ENCODE data around the gene PTF1A. TPM values are rescaled to one million over a fixed set of nuclear protein-coding genes. Genes with fewer than 3 reads are reported as not detected.

Gene PTF1A
- total RNA-seq, 1 experiment from 2014 or later, result not detected

DNA sequence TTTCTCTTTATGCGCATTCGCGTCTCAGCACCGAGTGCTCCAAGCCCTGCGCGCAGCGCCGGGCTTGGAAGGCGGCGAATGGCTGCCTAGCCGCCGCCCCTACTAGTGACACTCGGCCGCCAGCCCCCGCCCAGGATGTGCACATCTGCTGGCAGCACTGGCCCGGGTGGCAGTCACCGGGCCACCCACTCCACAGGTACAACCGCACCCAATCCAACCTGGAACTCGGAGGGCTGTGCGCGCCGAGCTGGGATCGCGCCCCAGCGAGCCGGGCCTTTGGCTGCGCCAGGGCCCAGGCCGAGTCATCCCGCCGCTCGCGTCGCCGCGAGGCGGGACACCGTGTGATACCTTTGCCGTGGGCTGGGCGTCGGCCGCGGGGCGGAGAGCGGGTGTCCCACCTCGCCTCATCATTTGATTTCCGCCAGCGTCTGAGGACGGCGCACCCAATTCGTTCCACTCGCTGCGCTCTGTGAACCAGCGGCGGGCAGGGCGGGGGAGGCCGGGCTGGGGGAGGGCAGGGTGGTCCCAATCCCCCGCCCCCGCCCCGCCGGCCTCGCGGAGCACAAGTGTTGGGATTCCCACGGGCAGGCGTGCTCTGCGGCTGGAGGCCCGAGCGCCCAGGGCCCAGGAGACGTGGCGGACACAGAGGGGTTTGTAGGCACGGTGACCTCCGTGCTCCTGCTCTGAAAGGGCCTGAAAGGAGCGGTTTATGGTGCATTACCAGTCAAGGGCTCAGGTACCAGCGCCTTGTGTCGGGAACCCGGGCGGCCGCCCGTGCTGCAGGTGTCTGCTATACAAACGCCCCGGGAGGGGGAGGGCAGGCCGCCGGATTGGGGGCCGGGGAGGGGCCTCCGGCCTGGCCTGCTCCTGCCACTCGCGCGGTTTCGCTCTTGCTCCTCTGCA lies 17.8 kb upstream of the PTF1A start:
- Histone ChIP-seq H3K9me3 (ENCODE audit: low read length) (no peaks in the 10 kb centered on the region), H3K27ac (ENCODE audit: low read length) (no peak overlapping the region), H2AFZ (ENCODE audit: low read length) (no peak overlapping the region), H4K20me1 (ENCODE audit: insufficient read depth, low read depth, low read length) (no peaks in the 10 kb centered on the region), H3K9ac (ENCODE audit: low read length) (no peak overlapping the region), H3K4me3 (ENCODE audit: low read length) (no peak overlapping the region), H3K4me2 (ENCODE audit: low read depth, low read length, poor library complexity, severe bottlenecking) (no peak overlapping the region), H3K27me3 (ENCODE audit: low read length) (no peaks in the 10 kb centered on the region), H3K79me2 (ENCODE audit: low read length) (no peaks in the 10 kb centered on the region), H3K4me1 (ENCODE audit: low read length) (no peaks in the 10 kb centered on the region), H3K36me3 (ENCODE audit: insufficient read depth, low read length) (no peaks in the 10 kb centered on the region), H3K9me2 (replicated peaks; ENCODE audit: insufficient read depth, low read length) (no peaks in the 10 kb centered on the region)
- DNase-seq, result no peak

GRCh38 chr10:23174977-23175512 lies 17.1 kb upstream of the PTF1A start:
- H3K36me3 ChIP-seq (ENCODE audit: insufficient read depth, low read length), result no peaks in the 10 kb centered on the region

DNA sequence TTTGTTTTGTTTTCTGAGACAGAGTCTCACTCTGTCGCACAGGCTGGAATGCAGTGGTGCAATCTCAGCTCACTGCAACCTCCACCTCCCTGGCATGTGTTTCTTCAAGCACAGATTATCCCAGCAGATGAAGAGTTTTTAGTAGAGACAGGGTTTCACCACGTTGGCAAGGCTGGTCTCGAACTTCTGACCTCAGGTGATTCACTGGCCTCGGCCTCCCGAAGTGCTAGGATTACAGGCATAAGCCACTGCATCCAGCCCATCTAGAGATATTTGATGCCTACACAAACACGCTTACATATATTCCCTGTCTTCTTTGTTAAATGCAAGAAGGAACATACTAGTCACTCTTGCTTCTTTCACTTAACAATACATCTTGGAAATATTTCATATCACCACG lies 5.9 kb upstream of the PTF1A start:
- Histone ChIP-seq H4K20me1 (ENCODE audit: insufficient read depth, low read depth, low read length) (no peaks in the 10 kb centered on the region), H3K4me3 (ENCODE audit: low read length) (no peak overlapping the region), H3K4me2 (ENCODE audit: low read depth, low read length, poor library complexity, severe bottlenecking) (no peak overlapping the region), H2AFZ (ENCODE audit: low read length) (no peak overlapping the region), H3K9me3 (ENCODE audit: low read length) (no peaks in the 10 kb centered on the region), H3K4me1 (ENCODE audit: low read length) (no peaks in the 10 kb centered on the region), H3K79me2 (ENCODE audit: low read length) (no peaks in the 10 kb centered on the region), H3K27me3 (ENCODE audit: low read length) (no peaks in the 10 kb centered on the region), H3K27ac (ENCODE audit: low read length) (no peak overlapping the region), H3K9ac (ENCODE audit: low read length) (no peak overlapping the region), H3K9me2 (replicated peaks; ENCODE audit: insufficient read depth, low read length) (no peaks in the 10 kb centered on the region), H3K36me3 (ENCODE audit: insufficient read depth, low read length) (no peaks in the 10 kb centered on the region)
- no peak for DNase-seq

More at GRCh38 chr10:23174977-23175512, 17.1 kb upstream of the PTF1A start:
- no peaks in the 10 kb centered on the region for H3K27me3 ChIP-seq (ENCODE audit: low read length)
- H2AFZ ChIP-seq (ENCODE audit: low read length), result no peak overlapping the region
- no peak overlapping the region for H3K4me3 ChIP-seq (ENCODE audit: low read length)
- H3K79me2 ChIP-seq (ENCODE audit: low read length), result no peaks in the 10 kb centered on the region
- H3K4me1 ChIP-seq (ENCODE audit: low read length), result no peaks in the 10 kb centered on the region
- H3K9me3 ChIP-seq (ENCODE audit: low read length), result no peaks in the 10 kb centered on the region
- H3K27ac ChIP-seq (ENCODE audit: low read length), result no peak overlapping the region
- no peak for DNase-seq
- H4K20me1 ChIP-seq (ENCODE audit: insufficient read depth, low read depth, low read length), result no peaks in the 10 kb centered on the region
- no peaks in the 10 kb centered on the region for H3K9me2 ChIP-seq (replicated peaks; ENCODE audit: insufficient read depth, low read length)
- H3K4me2 ChIP-seq (ENCODE audit: low read depth, low read length, poor library complexity, severe bottlenecking), result no peak overlapping the region
- no peak overlapping the region for H3K9ac ChIP-seq (ENCODE audit: low read length)

DNA sequence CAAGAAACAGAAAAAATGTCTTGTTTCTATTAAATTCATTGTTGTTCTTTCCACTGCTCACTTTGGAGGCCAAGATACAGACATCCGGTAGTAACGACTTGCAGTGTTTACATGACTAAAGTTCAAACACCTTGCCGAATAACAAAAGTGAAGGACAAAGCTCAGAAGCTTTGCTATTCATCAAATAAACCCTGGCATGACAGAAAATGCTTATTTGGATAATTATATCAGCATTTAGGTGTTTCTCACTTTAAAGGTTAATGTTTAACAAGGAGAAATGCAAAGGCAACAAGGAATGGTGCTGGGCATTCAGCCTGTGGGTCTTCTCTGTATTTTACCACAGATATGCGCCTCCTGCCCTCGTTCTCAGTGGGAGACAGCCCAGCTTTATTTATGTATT lies 5.4 kb upstream of the PTF1A start:
- H3K9me2 ChIP-seq (replicated peaks; ENCODE audit: insufficient read depth, low read length), result no peaks in the 10 kb centered on the region
- H3K4me1 ChIP-seq (ENCODE audit: low read length), result no peaks in the 10 kb centered on the region
- no peak for DNase-seq
- H3K79me2 ChIP-seq (ENCODE audit: low read length), result no peaks in the 10 kb centered on the region
- no peak overlapping the region for H2AFZ ChIP-seq (ENCODE audit: low read length)
- H3K27ac ChIP-seq (ENCODE audit: low read length), result no peak overlapping the region
- no peaks in the 10 kb centered on the region for H4K20me1 ChIP-seq (ENCODE audit: insufficient read depth, low read depth, low read length)
- H3K36me3 ChIP-seq (ENCODE audit: insufficient read depth, low read length), result no peaks in the 10 kb centered on the region
- no peaks in the 10 kb centered on the region for H3K9me3 ChIP-seq (ENCODE audit: low read length)
- no peak overlapping the region for H3K9ac ChIP-seq (ENCODE audit: low read length)
- no peak overlapping the region for H3K4me2 ChIP-seq (ENCODE audit: low read depth, low read length, poor library complexity, severe bottlenecking)
- H3K27me3 ChIP-seq (ENCODE audit: low read length), result no peaks in the 10 kb centered on the region
- H3K4me3 ChIP-seq (ENCODE audit: low read length), result no peak overlapping the region

GRCh38 chr10:23187155-23187554 lies 5.0 kb upstream of the PTF1A start:
- H3K4me2 ChIP-seq (ENCODE audit: low read depth, low read length, poor library complexity, severe bottlenecking), result no peak overlapping the region
- no peaks in the 10 kb centered on the region for H3K9me2 ChIP-seq (replicated peaks; ENCODE audit: insufficient read depth, low read length)
- no peaks in the 10 kb centered on the region for H3K79me2 ChIP-seq (ENCODE audit: low read length)
- H3K27me3 ChIP-seq (ENCODE audit: low read length), result no peaks in the 10 kb centered on the region
- H4K20me1 ChIP-seq (ENCODE audit: insufficient read depth, low read depth, low read length), result no peaks in the 10 kb centered on the region
- H3K27ac ChIP-seq (ENCODE audit: low read length), result no peak overlapping the region
- H3K4me3 ChIP-seq (ENCODE audit: low read length), result no peak overlapping the region
- no peak for DNase-seq
- H3K4me1 ChIP-seq (ENCODE audit: low read length), result no peaks in the 10 kb centered on the region
- no peak overlapping the region for H3K9ac ChIP-seq (ENCODE audit: low read length)
- H3K9me3 ChIP-seq (ENCODE audit: low read length), result no peaks in the 10 kb centered on the region
- H3K36me3 ChIP-seq (ENCODE audit: insufficient read depth, low read length), result no peaks in the 10 kb centered on the region
- no peak overlapping the region for H2AFZ ChIP-seq (ENCODE audit: low read length)

DNA sequence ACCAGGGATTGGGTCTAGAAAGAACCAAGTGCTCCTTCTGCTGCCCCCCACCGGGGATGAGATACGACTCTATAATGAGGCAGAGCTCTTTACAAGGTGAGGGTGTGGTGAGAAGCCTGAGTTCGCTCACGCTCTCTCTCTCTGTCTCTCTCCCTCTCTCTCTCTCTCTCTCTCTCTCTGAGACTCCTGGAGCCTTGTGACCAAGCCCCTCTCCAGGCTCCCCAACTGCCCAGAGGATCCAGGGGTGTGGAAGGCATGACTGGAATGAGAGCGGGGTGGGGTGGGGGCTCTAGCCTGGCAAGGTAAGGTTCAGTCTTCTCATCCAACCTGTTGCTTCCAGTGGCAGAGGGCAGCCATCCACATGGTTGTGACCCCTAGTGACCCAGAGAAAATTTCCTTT lies 3.1 kb upstream of the PTF1A start:
- Histone ChIP-seq H3K9me2 (replicated peaks; ENCODE audit: insufficient read depth, low read length) (no peaks in the 10 kb centered on the region), H3K4me2 (ENCODE audit: low read depth, low read length, poor library complexity, severe bottlenecking) (no peak overlapping the region), H3K27me3 (ENCODE audit: low read length) (no peaks in the 10 kb centered on the region)

DNA sequence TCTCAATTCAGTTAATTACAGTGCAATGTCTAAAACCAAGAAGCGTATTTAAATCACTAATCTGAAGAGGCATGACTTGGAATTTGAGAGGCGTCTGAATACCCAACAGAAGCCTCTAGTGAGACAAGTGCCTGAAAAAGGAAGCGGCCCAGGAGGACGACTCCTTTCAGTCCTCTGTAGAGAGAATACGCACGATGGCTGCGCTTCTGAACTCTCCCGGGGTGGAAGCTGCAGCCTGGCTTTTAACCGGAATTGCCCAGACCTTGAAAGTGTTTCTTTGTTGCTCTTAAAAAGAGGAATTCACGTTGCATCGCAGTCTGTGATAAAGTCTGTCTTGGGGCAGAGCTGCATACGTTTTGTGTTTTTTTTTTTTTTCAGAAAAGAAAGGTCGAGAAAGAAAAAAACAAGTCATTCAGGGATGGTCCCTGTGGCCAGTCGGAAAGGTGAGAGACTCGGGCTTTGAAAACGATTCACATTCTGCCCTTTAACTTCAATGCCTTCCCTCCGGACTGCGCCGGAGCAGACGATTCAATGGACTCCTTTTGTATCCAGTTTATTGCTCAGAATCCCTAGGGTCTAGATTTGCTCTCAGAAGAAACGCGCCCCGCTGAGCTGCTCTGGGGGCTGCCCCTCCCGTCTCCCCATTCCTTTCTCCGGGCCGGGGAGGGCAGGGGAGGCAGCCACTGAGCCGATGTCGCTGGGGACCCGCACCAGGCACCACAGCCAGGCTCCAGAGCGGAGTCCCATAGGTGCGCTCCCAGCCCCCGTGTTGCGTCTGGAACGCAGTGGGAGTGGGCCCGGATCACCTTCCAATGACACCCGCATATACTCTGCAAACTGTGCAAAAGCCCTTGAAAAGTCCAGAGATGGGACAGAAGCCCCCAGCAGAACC lies 994 bp upstream of the PTF1A start:
- Histone ChIP-seq H2AFZ (ENCODE audit: low read length) (no peak overlapping the region), H3K4me3 (ENCODE audit: low read length) (no peak overlapping the region), H3K9ac (ENCODE audit: low read length) (no peak overlapping the region), H3K9me2 (replicated peaks; ENCODE audit: insufficient read depth, low read length) (no peaks in the 10 kb centered on the region), H3K4me1 (ENCODE audit: low read length) (no peaks in the 10 kb centered on the region), H3K9me3 (ENCODE audit: low read length) (no peaks in the 10 kb centered on the region), H3K27me3 (ENCODE audit: low read length) (no peaks in the 10 kb centered on the region), H3K27ac (ENCODE audit: low read length) (no peak overlapping the region), H4K20me1 (ENCODE audit: insufficient read depth, low read depth, low read length) (no peaks in the 10 kb centered on the region), H3K4me2 (ENCODE audit: low read depth, low read length, poor library complexity, severe bottlenecking) (no peak overlapping the region), H3K79me2 (ENCODE audit: low read length) (no peaks in the 10 kb centered on the region), H3K36me3 (ENCODE audit: insufficient read depth, low read length) (no peaks in the 10 kb centered on the region)
- DNase-seq, result no peak

More for the DNA sequence above, 3.1 kb upstream of the PTF1A start:
- Histone ChIP-seq H3K27ac (ENCODE audit: low read length) (no peak overlapping the region), H3K79me2 (ENCODE audit: low read length) (no peaks in the 10 kb centered on the region), H3K36me3 (ENCODE audit: insufficient read depth, low read length) (no peaks in the 10 kb centered on the region), H2AFZ (ENCODE audit: low read length) (no peak overlapping the region), H3K4me3 (ENCODE audit: low read length) (no peak overlapping the region), H4K20me1 (ENCODE audit: insufficient read depth, low read depth, low read length) (no peaks in the 10 kb centered on the region), H3K9me3 (ENCODE audit: low read length) (no peaks in the 10 kb centered on the region), H3K4me1 (ENCODE audit: low read length) (no peaks in the 10 kb centered on the region), H3K9ac (ENCODE audit: low read length) (no peak overlapping the region)
- DNase-seq, result no peak

Data from Karpas-422 (cell line).